Colonic mucosa (tissue), 4 donors: ENCODE results near the gene AGAP5. TPM values are rescaled to one million over a fixed set of nuclear protein-coding genes. Genes with fewer than 3 reads are reported as not detected.

Experiments
- DNase-seq: peaks from one replicate; pipeline ENCODE4 v3.0.0-alpha.2; 2020
- H3K27ac ChIP-seq: fragments of 200-600 bp; one replicate; pipeline ENCODE4 v1.8.0; 2021
- H3K27me3 ChIP-seq: fragments of 200-600 bp; one replicate; pipeline ENCODE4 v1.8.0; 2021
- H3K36me3 ChIP-seq: fragments of 200-600 bp; one replicate; pipeline ENCODE4 v1.8.0; 2021
- H3K4me1 ChIP-seq: fragments of 200-600 bp; one replicate; pipeline ENCODE4 v1.8.0; 2021; ENCODE audit warnings: mild to moderate bottlenecking
- H3K4me3 ChIP-seq: fragments of 200-600 bp; one replicate; pipeline ENCODE4 v1.8.0; 2021
- H3K9ac ChIP-seq, 2 donors: one replicate each; pipeline ENCODE4 v1.7.0; 2013; ENCODE audit warnings: control low read depth in 2 of 2, low read depth in 2 of 2, low read length in 2 of 2
- H3K9me3 ChIP-seq: fragments of 200-600 bp; one replicate; pipeline ENCODE4 v1.8.0; 2021
- CTCF ChIP-seq: fragments of 200-600 bp; IDR thresholded peaks from one replicate; pipeline ENCODE4 v1.8.0; 2022; ENCODE audit warnings: antibody characterized with exemption, mild to moderate bottlenecking
- intact Hi-C: fragments of 100-400 bp; cut with DNase I; formaldehyde crosslinking; loops from one replicate; pipeline ENCODE4 v1.14.1; 2022
- total RNA-seq, 2 donors: library from RNA; stranded (reverse); fragmentation: NEBNext Ultra II Directional in 1 of 2; extraction: Animal tissue kit (Norgen Biotek cat#: 25700) in 1 of 2; gene quantifications; one replicate each; pipeline ENCODE4 v1.2.1, GENCODE V29; 2021
- donor health status: healthy.
- donor health status: DM: no; HTN: no; CAD: no.
- donor health status: DM: no; HTN: no; CAD: no.

AGAP5 gene
- total RNA-seq, 2 donors from 2014 or later = 4.8 to 8.2 TPM

GRCh38 chr10:73643362-73643761, 54.5 kb downstream of the AGAP5 start:
- no peak overlapping the region for H3K27ac ChIP-seq
- H3K9me3 ChIP-seq = no peaks in the 10 kb centered on the region
- no peaks in the 10 kb centered on the region for H3K36me3 ChIP-seq
- DNase-seq = no peak
- no peak overlapping the region for H3K9ac ChIP-seq
- H3K4me3 ChIP-seq = no peak overlapping the region
- peaks cover 4% of the 10 kb centered on the region for H3K4me1 ChIP-seq
- intact Hi-C loops = no loop called here
- TF ChIP-seq CTCF = no peak
- H3K27me3 ChIP-seq = no peaks in the 10 kb centered on the region

- TF ChIP-seq CTCF = no peak
- Histone ChIP-seq H3K4me3 (no peak within 1 kb of the TSS), H3K36me3 (no peaks in the 10 kb centered on the region), H3K4me1 (no peaks in the 10 kb centered on the region), H3K9me3 (no peaks in the 10 kb centered on the region), H3K27ac (no peak within 1 kb of the TSS), H3K27me3 (no peaks in the 10 kb centered on the region), H3K9ac (no peak within 1 kb of the TSS)
- intact Hi-C loops = no loop called here
- DNase-seq = no peak
Observed at GRCh38 chr10:73641328-73642060, 56.4 kb downstream of the AGAP5 start, which contains the start of gene MYOZ1. Gene MYOZ1 (minus strand): TSS chr10:73641474. CDS start chr10:73640017, 1,457 bp downstream.

GRCh38 chr10:73639286-73639685, 58.6 kb downstream of the AGAP5 start:
- TF ChIP-seq CTCF = no peak
- Histone ChIP-seq H3K36me3 (no peaks in the 10 kb centered on the region), H3K4me1 (no peaks in the 10 kb centered on the region), H3K4me3 (no peak overlapping the region), H3K27ac (no peak overlapping the region), H3K9me3 (no peaks in the 10 kb centered on the region), H3K27me3 (no peaks in the 10 kb centered on the region), H3K9ac (no peak overlapping the region)
- no peak for DNase-seq
- intact Hi-C loops = no loop called here

- Histone ChIP-seq H3K4me1 (no peaks in the 10 kb centered on the region), H3K36me3 (no peaks in the 10 kb centered on the region), H3K27ac (no peak overlapping the region), H3K9me3 (no peaks in the 10 kb centered on the region), H3K4me3 (no peak overlapping the region), H3K27me3 (no peaks in the 10 kb centered on the region), H3K9ac (no peak overlapping the region)
- intact Hi-C loops = no loop called here
- no peak for DNase-seq
- TF ChIP-seq CTCF = no peak
Observed at GRCh38 chr10:73635781-73636180, 62.1 kb downstream of the AGAP5 start.

GRCh38 chr10:73634421-73634820, 63.5 kb downstream of the AGAP5 start:
- no peaks in the 10 kb centered on the region for H3K27me3 ChIP-seq
- TF ChIP-seq CTCF = no peak
- intact Hi-C loops = no loop called here

More at GRCh38 chr10:73634421-73634820, 63.5 kb downstream of the AGAP5 start:
- Histone ChIP-seq H3K9me3 (no peaks in the 10 kb centered on the region), H3K4me1 (no peaks in the 10 kb centered on the region), H3K4me3 (no peak overlapping the region), H3K27ac (no peak overlapping the region), H3K36me3 (no peaks in the 10 kb centered on the region), H3K9ac (no peak overlapping the region)
- DNase-seq = no peak
